GM18505 (cell line): ENCODE measurements around the gene PHLPP1.

Experiments
- ATAC-seq: cut with Tn5 transposase; IDR thresholded peaks from one replicate; pipeline ENCODE4 v1.9.1; 2021; ENCODE audit not compliant: unreplicated experiment
- POLR2A ChIP-seq: IDR thresholded peaks from 4 replicates; pipeline ENCODE4 v1.6.1; 2011; ENCODE audit warnings: borderline replicate concordance; ENCODE audit not compliant: insufficient read depth, insufficient read length; ENCODE audit errors: extremely low read depth

The PHLPP1 gene

GRCh38 chr18:62948788-62949187, 233.4 kb downstream of the PHLPP1 start:
- no peak for ATAC-seq
- TF ChIP-seq POLR2A, result no peak

- no peak for ATAC-seq
- no peak for TF ChIP-seq POLR2A
Measured at GRCh38 chr18:62950246-62950645, 234.9 kb downstream of the PHLPP1 start.

- no peak for ATAC-seq
- no peak for TF ChIP-seq POLR2A
Measured at GRCh38 chr18:62952807-62953206, 237.5 kb downstream of the PHLPP1 start.

- no peak for TF ChIP-seq POLR2A
- ATAC-seq, result no peak
Measured at GRCh38 chr18:62953663-62954062, 238.3 kb downstream of the PHLPP1 start.

- no peak for TF ChIP-seq POLR2A
- no peak for ATAC-seq
Measured at GRCh38 chr18:62954366-62954765, 239.0 kb downstream of the PHLPP1 start.

- no peak for ATAC-seq
- TF ChIP-seq POLR2A, result no peak
Measured at GRCh38 chr18:62957885-62958472, 242.6 kb downstream of the PHLPP1 start.

GRCh38 chr18:62959481-62959880, 244.1 kb downstream of the PHLPP1 start:
- TF ChIP-seq POLR2A, result no peak
- no peak for ATAC-seq

GRCh38 chr18:62963507-62963906, 248.2 kb downstream of the PHLPP1 start:
- ATAC-seq, result no peak
- TF ChIP-seq POLR2A, result no peak

- no peak for TF ChIP-seq POLR2A
- no peak for ATAC-seq
Measured at GRCh38 chr18:62964432-62964831, 249.1 kb downstream of the PHLPP1 start.

GRCh38 chr18:62967089-62967488, 251.7 kb downstream of the PHLPP1 start:
- ATAC-seq, result no peak
- no peak for TF ChIP-seq POLR2A

GRCh38 chr18:62973689-62974088, 258.3 kb downstream of the PHLPP1 start:
- ATAC-seq, result no peak
- no peak for TF ChIP-seq POLR2A

GRCh38 chr18:62974388-62974787, 259.0 kb downstream of the PHLPP1 start:
- no peak for ATAC-seq
- no peak for TF ChIP-seq POLR2A

- no peak for ATAC-seq
- no peak for TF ChIP-seq POLR2A
Measured at GRCh38 chr18:62974928-62975675, 259.8 kb downstream of the PHLPP1 start.

- ATAC-seq, result no peak
- no peak for TF ChIP-seq POLR2A
Measured at GRCh38 chr18:62975785-62976184, 260.4 kb downstream of the PHLPP1 start.
